Measurements from ENCODE around the gene INSR.
"Not testable (repeated sequence)": the region's sequence is repeated elsewhere in the genome, so short reads cannot be mapped to it uniquely, and the experiment has no call there.

Gene INSR

GRCh38 chr19:7258041-7258839 lies 36.0 kb downstream of the INSR start:
- DNase-seq (ENCODE audit: low read depth), result no peak

GRCh38 chr19:7257148-7258040 lies 36.8 kb downstream of the INSR start:
- DNase-seq (ENCODE audit: low read depth), result peak; percentile 58

GRCh38 chr19:7255631-7256030 lies 38.6 kb downstream of the INSR start:
- DNase-seq (ENCODE audit: low read depth), result no peak

GRCh38 chr19:7255119-7255518 lies 39.1 kb downstream of the INSR start:
- no peak for DNase-seq (ENCODE audit: low read depth)

- DNase-seq (ENCODE audit: low read depth), result no peak
Observed at GRCh38 chr19:7254590-7254989, 39.6 kb downstream of the INSR start.

- no peak for DNase-seq (ENCODE audit: low read depth)
Observed at GRCh38 chr19:7252364-7252763, 41.9 kb downstream of the INSR start.

- DNase-seq (ENCODE audit: low read depth), result no peak
Observed at GRCh38 chr19:7251494-7251893, 42.7 kb downstream of the INSR start.

GRCh38 chr19:7250951-7251350 lies 43.3 kb downstream of the INSR start:
- DNase-seq (ENCODE audit: low read depth), result no peak

GRCh38 chr19:7250057-7250596 lies 44.1 kb downstream of the INSR start:
- no peak for DNase-seq (ENCODE audit: low read depth)

- DNase-seq (ENCODE audit: low read depth), result no peak
Observed at GRCh38 chr19:7247155-7247554, 47.1 kb downstream of the INSR start.

- no peak for DNase-seq (ENCODE audit: low read depth)
Observed at GRCh38 chr19:7246601-7247000, 47.6 kb downstream of the INSR start.

- DNase-seq (ENCODE audit: low read depth), result peak; percentile 21
Observed at GRCh38 chr19:7242601-7243258, 51.5 kb downstream of the INSR start.

- DNase-seq (ENCODE audit: low read depth), result no peak
Observed at GRCh38 chr19:7238051-7238450, 56.2 kb downstream of the INSR start.

GRCh38 chr19:7236153-7236552 lies 58.1 kb downstream of the INSR start:
- no peak for DNase-seq (ENCODE audit: low read depth)

GRCh38 chr19:7230826-7231225 lies 63.4 kb downstream of the INSR start:
- DNase-seq (ENCODE audit: low read depth), result no peak

GRCh38 chr19:7229735-7230134 lies 64.5 kb downstream of the INSR start:
- DNase-seq (ENCODE audit: low read depth), result no peak

- DNase-seq (ENCODE audit: low read depth), result no peak
Observed at GRCh38 chr19:7228935-7229541, 65.2 kb downstream of the INSR start.

GRCh38 chr19:7227735-7228134 lies 66.5 kb downstream of the INSR start:
- no peak for DNase-seq (ENCODE audit: low read depth)

- not testable (repeated sequence) for DNase-seq (ENCODE audit: low read depth)
Observed at GRCh38 chr19:7227149-7227548, 67.1 kb downstream of the INSR start.

GRCh38 chr19:7226739-7227138 lies 67.5 kb downstream of the INSR start:
- DNase-seq (ENCODE audit: low read depth), result no peak

GRCh38 chr19:7225741-7226140 lies 68.5 kb downstream of the INSR start:
- no peak for DNase-seq (ENCODE audit: low read depth)

- no peak for DNase-seq (ENCODE audit: low read depth)
Observed at GRCh38 chr19:7224995-7225394, 69.2 kb downstream of the INSR start.

All from amniotic epithelial cell (primary cell).